Measurements from ENCODE around the gene LIPK. TPM values are rescaled to one million over a fixed set of nuclear protein-coding genes. Genes with fewer than 3 reads are reported as not detected.

The LIPK gene
- total and polyA plus RNA-seq, 7 donors: not detected

DNA sequence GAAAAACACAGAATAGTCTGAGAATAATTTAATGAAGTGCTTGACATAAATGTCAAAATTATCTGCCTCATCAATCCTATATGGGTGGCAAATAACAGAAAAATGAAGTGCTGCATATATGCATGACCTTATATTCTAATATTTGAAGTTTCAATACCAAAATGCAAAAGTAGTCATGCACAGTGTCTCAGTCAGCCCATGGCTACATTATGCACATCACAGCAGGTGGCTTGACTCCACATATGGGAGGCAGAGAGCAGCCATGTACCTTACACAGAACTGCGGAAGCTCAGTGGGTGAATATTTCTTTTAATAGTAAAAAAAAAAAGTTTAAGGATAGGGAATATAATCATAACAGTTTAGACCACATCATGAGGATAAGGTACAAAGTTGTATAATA, 36.4 kb downstream of the LIPK start:
- Histone ChIP-seq H3K4me3 (no peak overlapping the region), H3K9me3 (no peaks in the 10 kb centered on the region), H3K27ac (no peak overlapping the region), H3K4me1 (no peaks in the 10 kb centered on the region), H3K36me3 (ENCODE audit: insufficient read depth in 1 of 2, low read depth in 1 of 2) (no peaks in the 10 kb centered on the region), H3K27me3 (ENCODE audit: insufficient read depth in 3 of 3, low read length in 2 of 3) (peaks cover 0 to 2% (median 0%) of the 10 kb centered on the region in 3 donors)
- DNase-seq (no peak), ATAC-seq (no peak)
- intact Hi-C loops (cut with DNase I): no loop called here
- 79 to 95% (median 88%) methylated on average over 1 of the region's 1 CpG for WGBS, 3 donors
- TF ChIP-seq, protein P1, sequence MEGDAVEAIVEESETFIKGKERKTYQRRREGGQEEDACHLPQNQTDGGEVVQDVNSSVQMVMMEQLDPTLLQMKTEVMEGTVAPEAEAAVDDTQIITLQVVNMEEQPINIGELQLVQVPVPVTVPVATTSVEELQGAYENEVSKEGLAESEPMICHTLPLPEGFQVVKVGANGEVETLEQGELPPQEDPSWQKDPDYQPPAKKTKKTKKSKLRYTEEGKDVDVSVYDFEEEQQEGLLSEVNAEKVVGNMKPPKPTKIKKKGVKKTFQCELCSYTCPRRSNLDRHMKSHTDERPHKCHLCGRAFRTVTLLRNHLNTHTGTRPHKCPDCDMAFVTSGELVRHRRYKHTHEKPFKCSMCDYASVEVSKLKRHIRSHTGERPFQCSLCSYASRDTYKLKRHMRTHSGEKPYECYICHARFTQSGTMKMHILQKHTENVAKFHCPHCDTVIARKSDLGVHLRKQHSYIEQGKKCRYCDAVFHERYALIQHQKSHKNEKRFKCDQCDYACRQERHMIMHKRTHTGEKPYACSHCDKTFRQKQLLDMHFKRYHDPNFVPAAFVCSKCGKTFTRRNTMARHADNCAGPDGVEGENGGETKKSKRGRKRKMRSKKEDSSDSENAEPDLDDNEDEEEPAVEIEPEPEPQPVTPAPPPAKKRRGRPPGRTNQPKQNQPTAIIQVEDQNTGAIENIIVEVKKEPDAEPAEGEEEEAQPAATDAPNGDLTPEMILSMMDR (IDR thresholded peaks at IDR 0.05): no peak

- no peak for ATAC-seq
- Histone ChIP-seq H3K36me3 (ENCODE audit: insufficient read depth in 1 of 2, low read depth in 1 of 2) (no peaks in the 10 kb centered on the region), H3K9me3 (no peaks in the 10 kb centered on the region), H3K27ac (no peak overlapping the region), H3K27me3 (ENCODE audit: insufficient read depth in 3 of 3, low read length in 2 of 3) (peaks cover 0 to 2% (median 0%) of the 10 kb centered on the region in 3 donors), H3K4me1 (no peaks in the 10 kb centered on the region), H3K4me3 (no peak overlapping the region)
- 57 to 79% (median 75%) methylated on average over 5 of the region's 5 CpGs for WGBS, 3 donors
- intact Hi-C loops (cut with DNase I): no loop called here
- TF ChIP-seq, protein P1 (IDR thresholded peaks at IDR 0.05): no peak
- no peak for DNase-seq
Observed at GRCh38 chr10:88744002-88744401, 38.0 kb downstream of the LIPK start.

DNA sequence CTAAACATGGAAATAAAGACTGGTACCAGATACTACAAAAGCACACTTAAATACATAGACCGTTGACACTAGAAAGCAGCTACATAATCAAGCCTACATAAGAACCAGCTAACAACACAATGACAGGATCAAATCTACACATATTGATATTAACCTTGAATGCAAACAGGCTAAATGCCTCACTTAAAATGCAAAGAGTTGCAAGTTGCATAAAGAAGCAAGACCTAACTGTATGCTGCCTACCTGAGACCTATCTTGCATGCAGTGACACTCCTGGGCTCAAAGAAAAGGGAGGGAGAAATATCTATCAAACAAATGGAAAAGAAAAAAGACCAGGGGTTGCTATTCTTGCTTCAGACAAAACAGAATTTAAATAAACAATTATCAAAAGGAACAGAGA, 39.6 kb downstream of the LIPK start:
- no peaks in the 10 kb centered on the region for H3K36me3 ChIP-seq (ENCODE audit: insufficient read depth in 1 of 2, low read depth in 1 of 2)
- no peak overlapping the region for H3K4me3 ChIP-seq
- 82 to 97% (median 88%) methylated on average over 1 of the region's 1 CpG for WGBS, 3 donors
- no peak overlapping the region for H3K27ac ChIP-seq
- intact Hi-C loops (cut with DNase I): no loop called here
- peaks cover 0 to 2% (median 0%) of the 10 kb centered on the region in 3 donors for H3K27me3 ChIP-seq (ENCODE audit: insufficient read depth in 3 of 3, low read length in 2 of 3)
- ATAC-seq (no peak), DNase-seq (no peak)
- TF ChIP-seq, protein P1 (IDR thresholded peaks at IDR 0.05): no peak
- H3K4me1 ChIP-seq: no peaks in the 10 kb centered on the region
- H3K9me3 ChIP-seq: no peaks in the 10 kb centered on the region

DNA sequence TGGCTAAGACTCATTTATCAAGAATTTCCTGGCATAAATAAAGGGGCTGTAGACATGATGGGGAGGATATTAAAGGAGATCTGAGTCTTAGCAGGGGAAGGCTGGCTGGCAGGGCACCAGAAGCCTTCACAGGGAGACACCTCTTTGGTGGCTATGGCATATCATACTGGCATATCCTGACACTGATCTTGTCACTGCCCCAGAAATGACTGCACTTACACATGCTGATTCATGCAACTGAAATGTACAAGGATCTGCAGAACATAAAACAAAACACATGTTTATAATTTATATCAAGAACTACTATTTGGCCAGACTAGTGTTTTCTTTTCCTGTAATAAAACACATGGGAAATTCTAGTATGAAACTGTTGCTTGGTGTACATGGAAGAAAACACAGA, 48.2 kb downstream of the LIPK start:
- no peaks in the 10 kb centered on the region for H3K36me3 ChIP-seq (ENCODE audit: insufficient read depth in 1 of 2, low read depth in 1 of 2)
- no peak overlapping the region for H3K4me3 ChIP-seq
- DNase-seq (no peak), ATAC-seq (no peak)
- H3K27ac ChIP-seq: no peak overlapping the region
- TF ChIP-seq, protein P1 (IDR thresholded peaks at IDR 0.05): no peak
- intact Hi-C loops (cut with DNase I): no loop called here
- H3K4me1 ChIP-seq: no peaks in the 10 kb centered on the region
- H3K9me3 ChIP-seq: no peaks in the 10 kb centered on the region
- H3K27me3 ChIP-seq (ENCODE audit: insufficient read depth in 3 of 3, low read length in 2 of 3): no peaks in the 10 kb centered on the region

GRCh38 chr10:88755753-88756152, 49.7 kb downstream of the LIPK start:
- Histone ChIP-seq H3K4me3 (no peak overlapping the region), H3K27ac (no peak overlapping the region), H3K27me3 (ENCODE audit: insufficient read depth in 3 of 3, low read length in 2 of 3) (no peaks in the 10 kb centered on the region), H3K9me3 (no peaks in the 10 kb centered on the region), H3K4me1 (no peaks in the 10 kb centered on the region), H3K36me3 (ENCODE audit: insufficient read depth in 1 of 2, low read depth in 1 of 2) (no peaks in the 10 kb centered on the region)
- intact Hi-C loops (cut with DNase I): no loop called here
- WGBS, 3 donors: 57 to 76% (median 63%) methylated on average over 3 of the region's 3 CpGs
- ATAC-seq (no peak), DNase-seq (no peak)
- TF ChIP-seq, protein P1 (IDR thresholded peaks at IDR 0.05): no peak

Data from psoas muscle (tissue), 8 donors.